Sciatic nerve (tissue), 2 donors: ENCODE results near the gene HSD17B4. TPM values are rescaled to one million over a fixed set of nuclear protein-coding genes. Genes with fewer than 3 reads are reported as not detected.

Experiments used
- ATAC-seq: fragments of 200-7000 bp; cut with Tn5 transposase; one replicate; pipeline ENCODE4 v1.9.1; 2020; ENCODE audit warnings: mild to moderate bottlenecking, moderate library complexity
- DNase-seq: peaks from one replicate; pipeline ENCODE4 v3.0.0-alpha.2; 2020; ENCODE audit warnings: low spot score
- intact Hi-C: fragments of 100-400 bp; cut with DNase I; formaldehyde crosslinking; loops from one replicate; pipeline ENCODE4 v1.14.2; 2022
- total RNA-seq: library from RNA; stranded (reverse); fragmentation: NEBNext Ultra II Directional; extraction: Animal tissue kit (Norgen Biotek cat#: 25700); gene quantifications from one replicate; pipeline ENCODE4 v1.2.1, GENCODE V29; 2021
- donor health status: DM: no; HTN: no; CAD: no.
- donor health status: DM: no; HTN: no; CAD: no.

The HSD17B4 gene
- total RNA-seq, 1 donor from 2014 or later = 182 TPM

DNA sequence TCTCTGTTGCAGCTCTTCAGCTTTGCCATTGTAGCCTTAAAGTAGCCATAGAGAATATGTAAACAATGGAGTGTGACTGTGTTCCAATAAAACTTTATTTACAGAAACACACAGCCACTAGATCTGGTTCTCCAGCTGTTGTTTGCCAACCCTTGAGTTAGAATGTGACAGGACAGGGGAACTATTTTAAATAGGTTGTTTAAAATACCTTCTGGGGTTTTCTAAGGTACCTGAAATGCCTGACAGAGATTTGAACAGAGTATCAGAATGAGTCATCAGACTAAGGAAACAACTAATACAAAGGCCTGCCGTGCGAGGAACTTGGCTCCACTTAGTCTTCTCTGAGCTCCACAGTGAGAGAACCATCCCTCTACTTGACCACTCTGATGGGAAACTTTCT lies 85.4 kb downstream of the HSD17B4 start:
- ATAC-seq = no peak
- intact Hi-C loops = no loop called here
- no peak for DNase-seq

DNA sequence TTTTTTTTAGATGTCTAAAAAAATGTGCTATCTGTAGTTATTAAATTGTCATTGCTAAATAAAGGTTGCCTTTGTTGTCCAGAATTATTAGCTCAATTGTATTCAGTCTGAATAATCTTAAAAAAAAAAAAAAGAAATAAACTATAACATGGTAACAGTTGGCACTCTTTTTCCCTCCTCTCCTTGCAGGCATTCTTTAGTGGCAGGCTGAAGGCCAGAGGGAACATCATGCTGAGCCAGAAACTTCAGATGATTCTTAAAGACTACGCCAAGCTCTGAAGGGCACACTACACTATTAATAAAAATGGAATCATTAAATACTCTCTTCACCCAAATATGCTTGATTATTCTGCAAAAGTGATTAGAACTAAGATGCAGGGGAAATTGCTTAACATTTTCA lies 89.4 kb downstream of the HSD17B4 start:
- DNase-seq = no peak
- intact Hi-C loops = loop anchor here (1.0 kb wide), 1 partner anchor 14 kb away; no protein-coding TSS in a partner anchor
- ATAC-seq = no peak

DNA sequence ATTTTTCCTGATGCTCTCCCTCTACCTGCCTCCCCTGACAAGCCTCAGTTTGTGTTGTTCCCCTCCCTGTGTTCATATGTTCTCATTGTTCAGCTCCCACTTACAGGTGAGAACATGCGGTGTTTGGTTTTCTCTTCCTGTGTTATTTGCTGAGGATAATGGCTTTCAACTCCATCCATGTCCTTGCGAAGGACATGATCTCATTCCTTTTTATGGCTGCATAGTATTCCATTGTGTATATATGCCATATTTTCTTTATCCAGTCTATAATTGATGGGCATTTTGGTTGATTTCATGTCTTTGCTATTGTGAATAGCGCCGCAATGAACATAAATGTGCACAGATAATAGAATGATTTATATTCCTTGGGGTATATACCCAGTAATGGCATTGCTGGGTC lies 99.5 kb downstream of the HSD17B4 start:
- DNase-seq = no peak
- ATAC-seq = no peak

GRCh38 chr5:119554597-119554996 lies 102.3 kb downstream of the HSD17B4 start:
- intact Hi-C loops = no loop called here
- no peak for ATAC-seq
- no peak for DNase-seq

More for the DNA sequence above, 99.5 kb downstream of the HSD17B4 start:
- intact Hi-C loops = no loop called here

DNA sequence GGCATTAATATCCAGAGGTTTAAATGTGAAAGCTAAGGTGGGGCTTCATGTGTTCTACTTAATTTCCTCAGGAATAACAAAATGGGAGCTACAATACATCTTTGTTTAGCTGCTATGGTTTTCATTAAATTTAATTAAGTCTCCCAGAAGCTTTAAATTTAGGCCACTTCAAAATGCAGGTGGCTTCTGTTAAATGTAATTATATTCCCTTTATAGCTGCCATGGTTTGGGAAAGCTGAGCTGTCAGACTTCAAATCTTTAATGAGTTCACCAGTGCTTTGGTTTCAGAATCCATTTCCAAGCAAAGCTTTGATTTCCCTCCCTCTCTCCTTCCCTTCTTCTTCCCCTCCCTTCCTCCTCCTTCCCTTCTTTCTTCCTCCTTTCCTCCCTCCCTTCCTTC lies 118.6 kb downstream of the HSD17B4 start:
- ATAC-seq (no peak), DNase-seq (no peak)
- intact Hi-C loops = no loop called here

DNA sequence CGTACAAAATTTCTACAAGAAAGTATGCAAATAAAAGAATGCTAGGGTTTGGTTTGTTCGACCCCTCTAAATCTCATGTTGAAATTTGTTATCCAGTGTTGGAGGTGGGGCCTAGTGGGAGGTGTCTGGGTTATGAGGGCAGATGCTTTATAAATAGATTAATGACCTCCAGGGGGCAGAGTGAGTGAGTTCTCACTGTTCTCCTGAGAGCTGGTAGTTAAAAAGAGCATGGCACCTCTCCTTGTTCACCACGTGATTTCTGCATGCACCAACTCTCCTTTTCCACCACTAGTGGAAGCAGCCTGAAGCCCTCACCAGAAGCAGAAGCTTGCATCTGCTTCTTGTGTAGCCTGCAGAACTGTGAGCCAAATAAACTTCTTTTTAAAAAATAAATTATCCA lies 126.6 kb downstream of the HSD17B4 start:
- intact Hi-C loops = no loop called here

DNA sequence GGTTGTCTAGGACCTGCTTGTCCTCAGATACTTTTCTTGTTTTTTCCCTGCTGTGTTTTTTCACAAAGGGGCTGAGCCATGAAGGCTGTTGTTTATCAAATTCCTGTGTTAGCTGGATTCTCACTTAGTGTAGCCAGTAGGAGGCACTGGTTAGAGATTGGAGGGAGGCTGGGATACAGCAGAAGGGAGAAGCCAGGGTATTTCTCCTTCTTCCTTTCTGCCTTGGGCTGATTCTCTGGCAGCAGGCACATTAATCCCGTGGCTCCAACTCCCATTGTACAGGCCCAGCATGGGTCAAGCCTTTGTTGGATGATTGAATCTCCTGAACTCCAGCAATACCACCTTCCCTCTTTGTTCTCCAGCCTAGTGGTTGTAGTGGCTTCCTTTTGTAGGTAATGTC lies 130.7 kb downstream of the HSD17B4 start:
- no peak for DNase-seq
- intact Hi-C loops = no loop called here
- ATAC-seq = no peak

More for the DNA sequence above, 126.6 kb downstream of the HSD17B4 start:
- DNase-seq = no peak
- no peak for ATAC-seq

- no peak for DNase-seq
- no peak for ATAC-seq
- intact Hi-C loops = no loop called here
Measured at GRCh38 chr5:119583684-119584083, 131.4 kb downstream of the HSD17B4 start.

Other genes starting within 250 kb of the HSD17B4 start
- 14.6 TPM for gene TNFAIP8, start 96.5 kb upstream of the HSD17B4 start, total RNA-seq
- not detected for gene FAM170A, start 177.1 kb downstream of the HSD17B4 start, total RNA-seq